ENCODE results near the gene ZNF8.

ZNF8 gene

DNA sequence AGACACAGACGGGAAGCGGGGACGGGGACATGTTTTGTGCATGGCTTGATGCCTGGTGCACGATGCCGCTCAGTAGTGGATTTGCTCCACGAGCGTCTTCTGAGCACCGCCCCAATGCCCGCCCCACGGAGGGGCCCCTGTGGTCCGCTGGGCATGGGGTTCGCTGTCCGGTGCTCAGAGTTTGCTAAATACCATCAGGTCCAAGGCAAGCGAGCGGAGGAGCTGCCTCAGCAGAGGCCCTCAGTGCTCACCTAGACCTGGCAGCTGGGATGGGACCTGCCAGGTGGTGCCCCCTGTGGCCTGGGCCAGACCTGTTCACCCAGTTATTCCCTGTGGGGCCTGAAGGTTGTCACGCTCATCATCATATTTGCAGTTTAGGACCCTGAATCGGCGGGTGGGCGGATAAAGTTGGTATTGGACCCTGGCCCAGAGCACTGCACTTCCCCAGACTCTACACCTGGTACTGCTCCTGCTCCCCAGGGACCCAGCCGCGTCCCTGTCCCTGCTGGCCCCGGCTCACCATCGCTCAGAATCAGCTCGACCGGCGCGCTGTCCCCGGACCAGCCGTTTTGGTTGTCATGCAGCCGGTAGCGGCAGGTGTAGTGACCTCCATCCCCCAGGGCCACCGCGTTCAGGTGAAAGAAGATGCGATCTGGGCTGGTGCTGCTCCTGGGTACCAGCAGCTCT is 72.3 kb downstream of the ZNF8 start:
- DNase-seq (ENCODE audit: low read depth) = no peak
- H3K4me3 ChIP-seq (ENCODE audit: low read depth, low read length) = no peak overlapping the region
- TF ChIP-seq MAX (IDR thresholded peaks at IDR 0.05; ENCODE audit: low read depth, low read length) (no peak), MYC (IDR thresholded peaks at IDR 0.05; ENCODE audit: low read depth, low read length) (no peak), CTCF (IDR thresholded peaks at IDR 0.05; ENCODE audit: low read depth, low read length) (no peak), POLR2A (IDR thresholded peaks at IDR 0.05; ENCODE audit: extremely low read depth, insufficient read length) (no peak)

DNA sequence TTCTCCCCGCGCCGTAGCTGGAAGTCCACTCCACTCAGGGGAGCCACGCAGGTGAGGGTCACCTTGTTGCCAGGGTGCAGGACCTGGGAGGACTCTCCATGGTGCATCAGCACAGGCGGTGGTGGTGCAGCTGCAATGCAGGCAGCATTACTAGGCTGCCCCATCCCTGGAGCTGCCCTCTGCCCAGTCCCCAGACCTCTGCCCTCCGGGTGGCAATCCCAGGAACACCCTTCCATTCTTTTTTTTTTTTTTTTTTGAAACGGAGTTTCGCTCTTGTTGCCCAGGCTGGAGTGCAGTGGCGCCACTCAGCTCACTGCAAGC is 72.8 kb downstream of the ZNF8 start:
- H3K4me3 ChIP-seq (ENCODE audit: low read depth, low read length) = no peak overlapping the region
- TF ChIP-seq MAX (IDR thresholded peaks at IDR 0.05; ENCODE audit: low read depth, low read length) = no peak
- no peak for TF ChIP-seq POLR2A (IDR thresholded peaks at IDR 0.05; ENCODE audit: extremely low read depth, insufficient read length)
- TF ChIP-seq CTCF (IDR thresholded peaks at IDR 0.05; ENCODE audit: low read depth, low read length) = no peak
- TF ChIP-seq MYC (IDR thresholded peaks at IDR 0.05; ENCODE audit: low read depth, low read length) = no peak
- no peak for DNase-seq (ENCODE audit: low read depth)

DNA sequence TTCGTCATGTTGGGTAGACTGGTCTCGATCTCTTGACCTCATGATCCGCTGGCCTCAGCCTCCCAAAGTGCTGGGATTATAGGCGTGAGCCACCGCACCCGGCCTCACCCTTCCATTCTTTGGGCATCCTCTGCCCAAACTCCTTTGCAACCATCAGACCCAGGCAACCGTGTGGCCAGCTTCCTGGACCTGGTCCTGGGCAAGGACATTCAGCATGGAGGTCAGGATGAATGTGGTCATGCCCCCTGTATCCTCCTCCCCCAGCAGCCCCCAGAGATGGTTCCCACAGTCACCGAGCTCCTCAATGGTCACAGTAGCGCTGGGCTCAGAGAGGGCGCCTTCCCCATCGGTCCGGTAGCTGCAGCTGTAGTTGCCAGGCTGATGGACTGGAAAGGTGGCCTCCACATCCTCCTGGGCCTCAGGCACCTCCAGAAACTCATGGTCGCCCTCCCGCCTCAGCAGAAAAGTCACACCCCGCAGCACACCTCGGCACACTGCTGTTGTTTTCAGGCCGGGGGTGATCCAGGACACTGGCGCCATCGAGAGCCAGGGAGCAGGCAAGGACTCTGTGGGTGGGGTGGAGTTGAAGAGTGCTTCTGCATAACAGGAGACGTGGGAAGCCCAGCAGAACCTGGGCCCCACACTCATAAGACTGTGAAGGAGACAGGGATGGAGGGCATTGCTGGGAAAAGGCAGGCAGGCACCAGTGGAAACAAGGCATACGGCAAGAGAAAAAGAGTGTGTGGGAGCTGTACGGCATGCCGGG is 73.4 kb downstream of the ZNF8 start:
- no peak overlapping the region for H3K4me3 ChIP-seq (ENCODE audit: low read depth, low read length)
- no peak for TF ChIP-seq MAX (IDR thresholded peaks at IDR 0.05; ENCODE audit: low read depth, low read length)
- no peak for TF ChIP-seq CTCF (IDR thresholded peaks at IDR 0.05; ENCODE audit: low read depth, low read length)
- no peak for TF ChIP-seq POLR2A (IDR thresholded peaks at IDR 0.05; ENCODE audit: extremely low read depth, insufficient read length)
- TF ChIP-seq MYC (IDR thresholded peaks at IDR 0.05; ENCODE audit: low read depth, low read length) = no peak
- DNase-seq (ENCODE audit: low read depth) = no peak
